Measurements from ENCODE around the gene VAMP4. TPM values are rescaled to one million over a fixed set of nuclear protein-coding genes. Genes with fewer than 3 reads are reported as not detected.

Gene VAMP4
- total RNA-seq, 1 donor from 2014 or later: 7.4 TPM

GRCh38 chr1:171736196-171736595, 5.7 kb downstream of the VAMP4 start:
- Histone ChIP-seq H3K4me2 (ENCODE audit: low read length) (no peak overlapping the region), H3K4me1 (ENCODE audit: insufficient read depth, low read length) (peaks cover 24% of the 10 kb centered on the region), H3K4me3 (ENCODE audit: insufficient read depth, low read depth, low read length) (no peak overlapping the region), H3K79me2 (ENCODE audit: insufficient read depth, low read length) (peaks cover 21% of the 10 kb centered on the region), H2AFZ (ENCODE audit: low read depth, low read length) (no peak overlapping the region), H3K36me3 (ENCODE audit: insufficient read depth, low read length) (peaks cover 11% of the 10 kb centered on the region), H3K27me3 (ENCODE audit: insufficient read depth, low read length) (no peaks in the 10 kb centered on the region), H3K9ac (ENCODE audit: low read length) (no peak overlapping the region), H3K9me3 (ENCODE audit: insufficient read depth, low read depth, low read length) (no peaks in the 10 kb centered on the region), H4K20me1 (ENCODE audit: insufficient read depth, low read length) (no peaks in the 10 kb centered on the region), H3K27ac (ENCODE audit: low read depth, low read length) (no peak overlapping the region)
- no peak overlapping the region for H3K4me3 Mint-ChIP-seq (ENCODE audit: unreplicated experiment)
- no peak for TF ChIP-seq CTCF (IDR thresholded peaks at IDR 0.05; ENCODE audit: insufficient read depth, low read depth, low read length)
- no peak for TF ChIP-seq EZH2 (IDR thresholded peaks at IDR 0.05; ENCODE audit: insufficient read depth, low read length)
- DNase-seq (ENCODE audit: low read depth) (no peak), FAIRE-seq (no peak)
- H3K27me3 Mint-ChIP-seq (ENCODE audit: low read depth, unreplicated experiment): no peaks in the 10 kb centered on the region
- H3K9me3 Mint-ChIP-seq (ENCODE audit: unreplicated experiment): no peaks in the 10 kb centered on the region
- H3K27ac Mint-ChIP-seq (ENCODE audit: unreplicated experiment): no peak overlapping the region
- no peaks in the 10 kb centered on the region for H3K36me3 Mint-ChIP-seq (ENCODE audit: low read depth, unreplicated experiment)
- peaks cover 26% of the 10 kb centered on the region for H3K4me1 Mint-ChIP-seq (ENCODE audit: low read depth, unreplicated experiment)

DNA sequence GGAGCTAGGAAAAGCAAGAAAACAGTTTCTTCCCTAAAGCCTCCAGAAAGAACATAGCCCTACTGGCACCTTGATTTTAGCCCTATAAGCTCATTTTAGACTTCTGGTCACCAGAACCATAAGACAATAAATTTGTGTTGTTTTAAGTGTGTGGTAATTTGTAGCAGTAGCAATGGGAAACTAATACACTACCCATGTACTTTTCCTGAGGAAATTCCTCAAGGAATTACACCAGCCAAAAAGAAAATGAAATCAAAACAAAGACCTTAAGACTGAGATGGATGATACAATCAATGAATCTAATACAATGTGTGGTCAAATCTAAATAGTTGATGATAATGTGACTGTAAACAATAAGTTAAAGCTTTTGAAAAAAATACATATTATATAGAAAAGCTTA, 11.8 kb downstream of the VAMP4 start:
- DNase-seq (ENCODE audit: low read depth): no peak

More for the DNA sequence above, 11.8 kb downstream of the VAMP4 start:
- Mint-ChIP-seq H3K9me3 (ENCODE audit: unreplicated experiment) (no peaks in the 10 kb centered on the region), H3K36me3 (ENCODE audit: low read depth, unreplicated experiment) (peaks cover 9% of the 10 kb centered on the region), H3K4me3 (ENCODE audit: unreplicated experiment) (no peak overlapping the region), H3K27ac (ENCODE audit: unreplicated experiment) (peak overlapping the region; percentile 75), H3K4me1 (ENCODE audit: low read depth, unreplicated experiment) (peaks cover 5% of the 10 kb centered on the region), H3K27me3 (ENCODE audit: low read depth, unreplicated experiment) (no peaks in the 10 kb centered on the region)
- no peak overlapping the region for H3K4me3 ChIP-seq (ENCODE audit: insufficient read depth, low read depth, low read length)
- no peak for FAIRE-seq
- no peaks in the 10 kb centered on the region for H3K4me1 ChIP-seq (ENCODE audit: insufficient read depth, low read length)
- no peaks in the 10 kb centered on the region for H3K79me2 ChIP-seq (ENCODE audit: insufficient read depth, low read length)
- H3K4me2 ChIP-seq (ENCODE audit: low read length): no peak overlapping the region
- H2AFZ ChIP-seq (ENCODE audit: low read depth, low read length): no peak overlapping the region
- no peaks in the 10 kb centered on the region for H3K27me3 ChIP-seq (ENCODE audit: insufficient read depth, low read length)
- no peaks in the 10 kb centered on the region for H3K9me3 ChIP-seq (ENCODE audit: insufficient read depth, low read depth, low read length)
- TF ChIP-seq CTCF (IDR thresholded peaks at IDR 0.05; ENCODE audit: insufficient read depth, low read depth, low read length) (no peak), EZH2 (IDR thresholded peaks at IDR 0.05; ENCODE audit: insufficient read depth, low read length) (no peak)
- no peak overlapping the region for H3K9ac ChIP-seq (ENCODE audit: low read length)
- H4K20me1 ChIP-seq (ENCODE audit: insufficient read depth, low read length): no peaks in the 10 kb centered on the region
- no peak overlapping the region for H3K27ac ChIP-seq (ENCODE audit: low read depth, low read length)
- H3K36me3 ChIP-seq (ENCODE audit: insufficient read depth, low read length): no peaks in the 10 kb centered on the region
